GM19239 (cell line): ENCODE data around the gene DBF4B.

Experiments
- DNase-seq: peaks from one replicate; pipeline ENCODE4 v3.0.0; 2011; ENCODE audit warnings: low spot score; ENCODE audit not compliant: insufficient read length
- FAIRE-seq: peaks from 2 replicates; lab custom pipeline; 2011; peaks lifted over from hg19 to GRCh38; lab: Jason Lieb, UNC

Gene DBF4B

GRCh38 chr17:44775136-44775837 lies 66.8 kb downstream of the DBF4B start:
- FAIRE-seq (peak; percentile 98), DNase-seq (peak; percentile 99)

- no peak for DNase-seq
- no peak for FAIRE-seq
These were observed 67.6 kb downstream of the DBF4B start for GRCh38 chr17:44775838-44776621.

GRCh38 chr17:44776628-44777393 lies 68.3 kb downstream of the DBF4B start:
- no peak for FAIRE-seq
- no peak for DNase-seq

GRCh38 chr17:44777394-44778348 lies 69.2 kb downstream of the DBF4B start:
- DNase-seq = no peak
- FAIRE-seq = no peak

- DNase-seq = no peak
- FAIRE-seq = no peak
These were observed 70.3 kb downstream of the DBF4B start for GRCh38 chr17:44778656-44779210.

GRCh38 chr17:44779211-44780025 lies 71.0 kb downstream of the DBF4B start:
- FAIRE-seq = peak; percentile 86
- peak; percentile 85 for DNase-seq

GRCh38 chr17:44780161-44780560 lies 71.7 kb downstream of the DBF4B start:
- FAIRE-seq (no peak), DNase-seq (no peak)

- DNase-seq (no peak), FAIRE-seq (no peak)
These were observed 72.5 kb downstream of the DBF4B start for GRCh38 chr17:44780845-44781480.

GRCh38 chr17:44781551-44782325 lies 73.3 kb downstream of the DBF4B start:
- FAIRE-seq = no peak
- no peak for DNase-seq

GRCh38 chr17:44782326-44782850 lies 73.9 kb downstream of the DBF4B start:
- DNase-seq (no peak), FAIRE-seq (no peak)

- DNase-seq (no peak), FAIRE-seq (no peak)
These were observed 77.5 kb downstream of the DBF4B start for GRCh38 chr17:44785921-44786320.

GRCh38 chr17:44786551-44787081 lies 78.2 kb downstream of the DBF4B start:
- FAIRE-seq (no peak), DNase-seq (no peak)

GRCh38 chr17:44787271-44787940 lies 78.9 kb downstream of the DBF4B start:
- no peak for DNase-seq
- no peak for FAIRE-seq

- DNase-seq (no peak), FAIRE-seq (no peak)
These were observed 79.7 kb downstream of the DBF4B start for GRCh38 chr17:44788139-44788538.

- DNase-seq = no peak
- no peak for FAIRE-seq
These were observed 83.8 kb downstream of the DBF4B start for GRCh38 chr17:44792276-44792675.
